H1 (cell line): ENCODE data around the gene SYNDIG1. TPM values are rescaled to one million over a fixed set of nuclear protein-coding genes. Genes with fewer than 3 reads are reported as not detected.

ENCODE experiments used
- CTCF ChIA-PET: fragments of 300-600 bp; sonication (Branson Sonifier 250); formaldehyde crosslinking; loops from one replicate; lab custom pipeline; 2021; ENCODE audit not compliant: partially characterized antibody; lab: Charles Lee
- POLR2A ChIA-PET: fragments of 300-600 bp; sonication (Branson Sonifier 250); formaldehyde crosslinking; loops from one replicate; lab custom pipeline; 2021; ENCODE audit warnings: inconsistent platforms; ENCODE audit not compliant: partially characterized antibody; lab: Charles Lee
- DNase-seq, 2 experiments: peaks; one replicate each; pipeline versions ENCODE4 v3.0.0 to v3.0.0-alpha.2; 2010 to 2022; ENCODE audit warnings: low spot score in 2 of 2, low read depth in 1 of 2, mixed read lengths in 1 of 2
- FAIRE-seq: peaks from 2 replicates; lab custom pipeline; 2011; peaks lifted over from hg19 to GRCh38; lab: Jason Lieb, UNC
- H2AFZ ChIP-seq: 2 replicates; pipeline ENCODE4 v1.8.1; 2012; ENCODE audit warnings: low read length, inconsistent platforms
- H2AK5ac ChIP-seq: 2 replicates; pipeline ENCODE4 v1.6.1; 2013; ENCODE audit warnings: low read depth, low read length
- H2BK120ac ChIP-seq: replicated peaks from 2 replicates; pipeline ENCODE3; 2013; ENCODE audit warnings: low read depth, low read length, inconsistent platforms
- H2BK12ac ChIP-seq: 2 replicates; pipeline ENCODE4 v1.6.1; 2013; ENCODE audit warnings: low read depth, low read length
- H2BK15ac ChIP-seq: 2 replicates; pipeline ENCODE4 v1.6.1; 2013; ENCODE audit warnings: low read length
- H2BK20ac ChIP-seq: 2 replicates; pipeline ENCODE4 v1.6.1; 2013; ENCODE audit warnings: low read length
- H2BK5ac ChIP-seq: 2 replicates; pipeline ENCODE4 v1.6.1; 2013; ENCODE audit warnings: low read depth, low read length
- H3K14ac ChIP-seq: 2 replicates; pipeline ENCODE4 v1.6.1; 2013; ENCODE audit warnings: inconsistent platforms; ENCODE audit not compliant: insufficient read length
- H3K18ac ChIP-seq: 2 replicates; pipeline ENCODE4 v1.6.1; 2013; ENCODE audit warnings: low read length; ENCODE audit errors: extremely low read depth
- H3K23ac ChIP-seq: 2 replicates; pipeline ENCODE4 v1.6.1; 2013; ENCODE audit warnings: inconsistent platforms; ENCODE audit not compliant: insufficient read length
- H3K23me2 ChIP-seq: 2 replicates; pipeline ENCODE4 v1.6.1; 2013; ENCODE audit warnings: low read depth, low read length
- H3K27ac ChIP-seq: 2 replicates; pipeline ENCODE4 v1.6.1; 2011; ENCODE audit warnings: low read depth, low read length, inconsistent platforms
- H3K27me3 ChIP-seq, 4 experiments: replicated peaks in 1 of 4; 1 replicate in 1 of 4; 2 replicates in 3 of 4; pipeline versions ENCODE4 v1.6.1 to v1.8.1; 2011 to 2013; ENCODE audit warnings: low read length in 3 of 4, mild to moderate bottlenecking in 3 of 4, inconsistent platforms in 2 of 4, mixed read lengths in 2 of 4, moderate library complexity in 1 of 4; ENCODE audit not compliant: control insufficient read depth in 3 of 4, insufficient read depth in 3 of 4; ENCODE audit errors: extremely low read depth in 1 of 4
- H3K36me3 ChIP-seq, 4 experiments: 2 replicates each; pipeline versions ENCODE4 v1.6.1 to v1.8.1; 2011 to 2013; ENCODE audit warnings: mild to moderate bottlenecking in 4 of 4, low read length in 3 of 4, moderate library complexity in 2 of 4, control low read depth in 1 of 4, inconsistent platforms in 1 of 4; ENCODE audit not compliant: insufficient read depth in 4 of 4, control insufficient read depth in 2 of 4
- H3K4ac ChIP-seq: replicated peaks from 2 replicates; pipeline ENCODE3; 2013; ENCODE audit warnings: low read length, low read depth, mixed read lengths, inconsistent platforms; ENCODE audit not compliant: insufficient read length
- H3K4me1 ChIP-seq, 4 experiments: replicated peaks in 1 of 4; 1 replicate in 1 of 4; 2 replicates in 3 of 4; pipeline versions ENCODE4 v1.6.1 to v1.8.1; 2011 to 2013; ENCODE audit warnings: low read length in 3 of 4, inconsistent platforms in 2 of 4, mixed read lengths in 1 of 4; ENCODE audit not compliant: insufficient read depth in 4 of 4, control insufficient read depth in 3 of 4
- H3K4me2 ChIP-seq, 2 experiments: 2 replicates each; pipeline versions ENCODE4 v1.6.1 to v1.8.1; 2011 to 2013; ENCODE audit warnings: low read depth in 2 of 2, low read length in 2 of 2, control low read depth in 1 of 2, inconsistent platforms in 1 of 2, mild to moderate bottlenecking in 1 of 2; ENCODE audit not compliant: insufficient read depth in 1 of 2
- H3K4me3 ChIP-seq, 4 experiments: fragments of 200-600, 300-600 bp in 1 of 4; sonication (generic), shearing (Covaris generic), sonication (Bioruptor Twin) in 1 of 4; 2 replicates each; pipeline versions ENCODE4 v1.5.1 to v1.8.1; 2011 to 2016; ENCODE audit warnings: low read length in 4 of 4, low read depth in 3 of 4, control low read depth in 2 of 4, inconsistent platforms in 2 of 4, mild to moderate bottlenecking in 2 of 4, mixed read lengths in 1 of 4, moderate library complexity in 1 of 4; ENCODE audit not compliant: insufficient read depth in 2 of 4; ENCODE audit errors: extremely low read depth in 1 of 4
- H3K56ac ChIP-seq: replicated peaks from 2 replicates; pipeline ENCODE3; 2013; ENCODE audit warnings: low read depth, mild to moderate bottlenecking, mixed read lengths, low read length, inconsistent platforms; ENCODE audit not compliant: insufficient read length
- H3K79me1 ChIP-seq: 2 replicates; pipeline ENCODE4 v1.6.1; 2013; ENCODE audit warnings: low read depth, low read length, control low read depth
- H3K79me2 ChIP-seq, 2 experiments: 2 replicates each; pipeline versions ENCODE4 v1.6.1 to v1.8.1; 2012 to 2013; ENCODE audit warnings: low read length in 2 of 2, mild to moderate bottlenecking in 2 of 2, inconsistent platforms in 1 of 2; ENCODE audit not compliant: insufficient read depth in 2 of 2, control insufficient read depth in 1 of 2
- H3K9ac ChIP-seq, 4 experiments: replicated peaks in 1 of 4; 1 replicate in 1 of 4; 2 replicates in 3 of 4; pipeline versions ENCODE4 v1.6.1 to v1.8.1; 2011 to 2013; ENCODE audit warnings: low read depth in 3 of 4, low read length in 3 of 4, control low read depth in 2 of 4, mild to moderate bottlenecking in 2 of 4, moderate library complexity in 2 of 4, inconsistent platforms in 1 of 4; ENCODE audit errors: extremely low read depth in 1 of 4
- H3K9me3 ChIP-seq, 2 experiments: 2 replicates each; pipeline versions ENCODE4 v1.6.1 to v1.8.1; 2012 to 2013; ENCODE audit warnings: mild to moderate bottlenecking in 2 of 2, moderate library complexity in 2 of 2, control low read depth in 1 of 2, inconsistent platforms in 1 of 2, low read depth in 1 of 2, low read length in 1 of 2, mixed read lengths in 1 of 2; ENCODE audit not compliant: insufficient read depth in 2 of 2
- H4K20me1 ChIP-seq, 2 experiments: replicated peaks in 1 of 2; 2 replicates each; pipeline versions ENCODE3 to v1.8.1; 2011 to 2013; ENCODE audit warnings: inconsistent platforms in 2 of 2, low read length in 2 of 2, mild to moderate bottlenecking in 1 of 2; ENCODE audit not compliant: insufficient read depth in 2 of 2, control insufficient read depth in 1 of 2
- H4K5ac ChIP-seq: 2 replicates; pipeline ENCODE4 v1.6.1; 2013; ENCODE audit warnings: low read length, low read depth, mixed read lengths, inconsistent platforms; ENCODE audit not compliant: insufficient read length
- H4K8ac ChIP-seq: 2 replicates; pipeline ENCODE4 v1.8.0; 2013; ENCODE audit warnings: mild to moderate bottlenecking, moderate library complexity, low read length, inconsistent platforms; ENCODE audit not compliant: insufficient read depth; ENCODE audit errors: extremely low read depth
- H4K91ac ChIP-seq: replicated peaks from 2 replicates; pipeline ENCODE3; 2013; ENCODE audit warnings: low read length, mixed read lengths, inconsistent platforms; ENCODE audit not compliant: insufficient read length
- ASH2L ChIP-seq: fragments of 200-600, 300-600 bp; sonication (generic); IDR thresholded peaks from one replicate; pipeline ENCODE4 v1.7.1; 2017; ENCODE audit warnings: low read length
- CBX5 ChIP-seq: fragments of 300-800, 300-1000 bp; sonication (generic); IDR thresholded peaks from 2 replicates; pipeline ENCODE4 v1.7.1; 2016; ENCODE audit warnings: antibody characterized with exemption, low read length, low read depth
- CREB1 ChIP-seq: IDR thresholded peaks from 2 replicates; pipeline ENCODE4 v1.6.1; 2012; ENCODE audit warnings: inconsistent platforms
- CTBP2 ChIP-seq: IDR thresholded peaks from 2 replicates; pipeline ENCODE4 v1.7.0; 2011; ENCODE audit warnings: borderline replicate concordance, mild to moderate bottlenecking, moderate library complexity, mixed read lengths, low read length; ENCODE audit not compliant: insufficient read depth, insufficient read length
- EP300 ChIP-seq, 2 experiments: IDR thresholded peaks; 1 replicate in 1 of 2; 2 replicates in 1 of 2; pipeline ENCODE4 v1.6.1; 2011 to 2012; ENCODE audit warnings: low read depth in 2 of 2, low read length in 2 of 2, mild to moderate bottlenecking in 2 of 2, borderline replicate concordance in 1 of 2, inconsistent platforms in 1 of 2, moderate library complexity in 1 of 2
- FOSL1 ChIP-seq: IDR thresholded peaks from 2 replicates; pipeline ENCODE4 v1.6.1; 2011; ENCODE audit warnings: mild to moderate bottlenecking, low read depth, low read length, moderate library complexity; ENCODE audit not compliant: insufficient read depth
- MAFK ChIP-seq: IDR thresholded peaks from 2 replicates; pipeline ENCODE4 v1.6.1; 2012; ENCODE audit warnings: low read depth, mild to moderate bottlenecking, improper control_type of control experiment, low read length
- NANOG ChIP-seq: IDR thresholded peaks from 2 replicates; pipeline ENCODE4 v1.6.1; 2011; ENCODE audit warnings: low read length, low read depth, mild to moderate bottlenecking, inconsistent platforms; ENCODE audit not compliant: insufficient read depth, poor library complexity, severe bottlenecking
- PHF8 ChIP-seq: fragments of 200-600 bp; sonication (generic); conservative IDR thresholded peaks from 2 replicates; pipeline ENCODE4 v1.7.1; 2012; ENCODE audit warnings: low read depth, mild to moderate bottlenecking, inconsistent platforms, low read length, moderate library complexity
- RAD21 ChIP-seq, 2 experiments: IDR thresholded peaks in 1 of 2; conservative IDR thresholded peaks in 1 of 2; 2 replicates each; pipeline ENCODE4 v1.6.1; 2011; ENCODE audit warnings: low read depth in 2 of 2, low read length in 2 of 2, improper control_type of control experiment in 1 of 2, inconsistent platforms in 1 of 2, mild to moderate bottlenecking in 1 of 2, moderate library complexity in 1 of 2
- SIX5 ChIP-seq: IDR thresholded peaks from 2 replicates; pipeline ENCODE4 v1.6.1; 2011; ENCODE audit warnings: mild to moderate bottlenecking, low read depth, low read length
- TAF7 ChIP-seq: optimal IDR thresholded peaks from 2 replicates; pipeline ENCODE3; 2011; ENCODE audit warnings: low read depth, mild to moderate bottlenecking, inconsistent platforms, low read length, moderate library complexity, borderline replicate concordance
- TEAD4 ChIP-seq: IDR thresholded peaks from 2 replicates; pipeline ENCODE4 v1.6.1; 2012; ENCODE audit warnings: low read depth, low read length, inconsistent platforms, mixed read lengths
- WGBS, 2 experiments: shearing (Covaris generic) in 1 of 2; methylation state at CpG; one replicate each; pipeline versions ENCODE4 v1.1.6 to v1.1.7; 2013 to 2015; ENCODE audit warnings: low lambda C conversion rate in 2 of 2, mixed read lengths in 2 of 2, inconsistent platforms in 1 of 2, low coverage in 1 of 2, missing lambda C conversion rate in 1 of 2; ENCODE audit not compliant: insufficient replicate concordance in 2 of 2, insufficient coverage in 1 of 2, insufficient read length in 1 of 2; ENCODE audit errors: extremely low coverage in 1 of 2, missing lambda C conversion rate in 1 of 2; 5-methylcytosine and 5-hydroxymethylcytosine counted together
- polyA plus RNA-seq, 7 experiments: library from polyadenylated mRNA; depleted of rRNA in 3 of 7; stranded (reverse) in 5 of 7; unstranded in 2 of 7; fragments of >200 nt in 5 of 7; fragments of 200-250 nt in 2 of 7; gene quantifications; 1 replicate in 5 of 7; 2 replicates in 1 of 7; 4 replicates in 1 of 7; pipeline versions ENCODE4 v1.2.1 to v1.2.3, GENCODE V29; 2011 to 2013; ENCODE audit warnings: missing spikeins in 2 of 7, mixed read lengths in 2 of 7
- total RNA-seq: library from RNA; stranded (reverse); fragmentation: NEBNext Ultra II Directional; extraction: Animal tissue kit (Norgen Biotek cat#: 25700); gene quantifications from 2 replicates; pipeline ENCODE4 v1.2.1, GENCODE V29; 2021

SYNDIG1 gene
- total and polyA plus RNA-seq, 2 of the 8 experiments (the other 6 are each of a cell fraction or from before 2014, with no cell fraction given) = 6.5 to 7.8 TPM

- H4K8ac ChIP-seq = no peak overlapping the region
- no peak overlapping the region for H3K4ac ChIP-seq
- no peaks in the 10 kb centered on the region for H3K27me3 ChIP-seq
- H2BK20ac ChIP-seq = no peak overlapping the region
- no peak overlapping the region for H2BK120ac ChIP-seq
- H3K56ac ChIP-seq = no peak overlapping the region
- no peaks in the 10 kb centered on the region for H3K79me1 ChIP-seq
- H3K4me1 ChIP-seq = no peaks in the 10 kb centered on the region
- no peaks in the 10 kb centered on the region for H3K79me2 ChIP-seq
- no peak overlapping the region for H2BK12ac ChIP-seq
- no peak overlapping the region for H3K23ac ChIP-seq
- H4K20me1 ChIP-seq = no peaks in the 10 kb centered on the region
- peak in 1 of 2 experiments; percentile 33 for DNase-seq
- H3K4me2 ChIP-seq = no peak overlapping the region
- H3K4me3 ChIP-seq = no peak overlapping the region
- no peak overlapping the region for H2BK5ac ChIP-seq
- no peaks in the 10 kb centered on the region for H3K36me3 ChIP-seq
- H2AK5ac ChIP-seq = no peak overlapping the region
- 86% methylated on average over 11 of the region's 16 CpGs; no CpG with 5 or more reads in 1 of the 2 experiments for WGBS, 2 experiments
- H3K14ac ChIP-seq = no peak overlapping the region
- no peak overlapping the region for H3K9ac ChIP-seq
- POLR2A ChIA-PET = no interaction called here
- no peaks in the 10 kb centered on the region for H3K23me2 ChIP-seq
- no peak overlapping the region for H2BK15ac ChIP-seq
- H4K5ac ChIP-seq = no peak overlapping the region
- CTCF ChIA-PET = no interaction called here
- no peak overlapping the region for H3K18ac ChIP-seq
- no peak overlapping the region for H2AFZ ChIP-seq
- FAIRE-seq = no peak
- H4K91ac ChIP-seq = no peak overlapping the region
- H3K27ac ChIP-seq = no peak overlapping the region
- H3K9me3 ChIP-seq = no peaks in the 10 kb centered on the region
- TF ChIP-seq CBX5 = no peak
- TF ChIP-seq EP300 (IDR thresholded peaks at IDR 0.05; ENCODE audit: borderline replicate concordance in 1 of 2, low read depth in 2 of 2, low read length in 2 of 2) = no peak
- no peak for TF ChIP-seq MAFK
- TF ChIP-seq NANOG = no peak
- TF ChIP-seq CTBP2 = no peak
- TF ChIP-seq SIX5 = no peak
- TF ChIP-seq FOSL1 = no peak
- TF ChIP-seq RAD21 (IDR thresholded peaks at IDR 0.05 in 1 of 2, conservative IDR thresholded peaks at IDR 0.05 in 1 of 2; ENCODE audit: low read depth in 2 of 2, low read length in 2 of 2) = no peak
- no peak for TF ChIP-seq ASH2L
- TF ChIP-seq TAF7 = no peak
- no peak for TF ChIP-seq TEAD4
- TF ChIP-seq PHF8 = no peak
- TF ChIP-seq CREB1 = no peak
Observed at GRCh38 chr20:24702501-24703283, 233.3 kb downstream of the SYNDIG1 start.
